GM18519 (cell line): ENCODE results near the gene SPRED2.

ENCODE experiments used
- ATAC-seq: cut with Tn5 transposase; IDR thresholded peaks from one replicate; pipeline ENCODE4 v1.9.1; 2021; ENCODE audit warnings: mild to moderate bottlenecking, moderate library complexity; ENCODE audit not compliant: unreplicated experiment, low FRiP score

The SPRED2 gene

DNA sequence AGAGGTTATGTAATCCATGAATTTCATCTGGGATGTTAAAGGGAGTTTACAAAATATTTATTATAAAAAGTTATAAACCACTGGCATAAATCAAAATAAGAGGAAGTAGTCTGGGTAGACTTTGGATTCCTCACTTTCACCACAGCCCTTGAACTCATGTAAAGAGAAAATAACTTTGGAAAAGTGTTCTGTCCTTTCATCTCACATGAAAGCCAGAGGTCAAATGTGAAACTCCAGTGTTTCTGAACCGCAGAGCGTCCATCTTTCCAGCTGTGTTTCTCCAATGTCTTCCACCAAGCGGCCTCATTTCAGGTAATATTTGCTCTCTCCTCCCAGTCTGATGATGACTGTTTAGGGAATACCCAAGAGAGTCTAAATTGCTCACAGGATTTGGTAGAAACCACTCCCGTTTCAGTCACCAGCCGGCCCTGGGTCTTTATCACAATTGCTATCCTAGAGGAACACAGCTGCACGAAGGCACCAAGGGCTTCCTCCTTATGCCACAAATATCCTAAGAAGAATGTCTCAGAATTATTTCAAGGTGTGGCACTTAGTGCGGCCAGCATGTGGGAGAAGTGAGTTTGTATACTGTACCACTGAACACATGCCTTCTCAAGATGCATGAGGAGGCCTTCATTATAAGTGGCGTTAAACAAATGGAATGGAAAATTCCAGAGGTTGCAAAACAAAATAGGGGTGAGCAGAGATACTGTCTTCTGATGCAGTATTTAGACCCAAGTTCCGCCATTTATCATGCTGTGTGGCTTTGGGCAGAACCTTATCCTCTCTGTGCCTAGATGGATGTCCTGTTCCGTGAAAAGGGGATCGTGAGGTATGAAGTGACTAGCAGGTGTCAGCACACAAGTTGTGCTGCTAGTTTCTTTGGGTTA, 140.9 kb downstream of the SPRED2 start:
- no peak for ATAC-seq

DNA sequence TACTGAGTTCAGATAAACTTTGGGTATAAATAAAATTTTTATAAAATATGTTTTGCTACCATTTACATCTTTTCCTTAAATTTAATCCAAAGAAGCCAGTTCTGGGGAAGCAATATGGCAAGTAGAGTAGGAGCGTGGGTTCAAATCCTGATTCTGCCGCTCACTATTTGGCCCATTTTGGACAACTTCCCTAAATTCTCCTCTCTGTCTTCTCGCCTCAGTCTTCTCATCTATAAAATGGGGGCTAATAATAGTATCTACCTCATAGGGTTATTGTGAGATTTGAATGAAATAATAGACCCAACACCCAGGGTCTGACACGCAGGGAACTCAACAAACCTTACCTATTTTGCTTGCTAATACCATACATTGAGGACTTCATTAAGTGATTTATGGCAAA, 145.0 kb downstream of the SPRED2 start:
- no peak for ATAC-seq

DNA sequence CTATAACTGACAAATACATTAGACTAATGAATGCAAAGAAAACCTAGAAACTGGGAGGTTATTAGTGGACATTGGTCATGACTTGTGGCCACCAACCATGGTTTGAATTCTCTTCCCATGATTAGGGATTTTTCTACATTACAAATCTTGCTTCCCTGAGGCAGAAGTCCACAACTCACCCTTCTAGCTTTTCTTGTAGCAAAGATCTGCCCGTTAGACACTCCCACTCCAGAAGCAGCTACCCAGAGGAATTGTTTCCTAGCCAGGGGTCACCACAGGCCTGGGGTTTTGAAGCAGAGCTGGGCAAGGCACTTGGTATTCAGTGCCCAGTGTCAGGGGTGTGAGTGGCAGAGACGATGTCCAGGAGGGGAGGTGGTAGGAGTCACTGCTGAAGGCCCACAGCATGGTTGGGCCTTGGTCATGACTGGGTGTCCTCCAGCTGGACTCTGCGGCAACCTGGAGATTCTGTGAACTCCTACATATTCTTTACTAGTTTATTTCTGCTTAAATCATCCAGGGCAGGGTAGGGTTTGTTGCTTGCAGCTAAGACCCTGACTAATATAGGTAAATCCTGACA, 149.8 kb downstream of the SPRED2 start:
- ATAC-seq: no peak

DNA sequence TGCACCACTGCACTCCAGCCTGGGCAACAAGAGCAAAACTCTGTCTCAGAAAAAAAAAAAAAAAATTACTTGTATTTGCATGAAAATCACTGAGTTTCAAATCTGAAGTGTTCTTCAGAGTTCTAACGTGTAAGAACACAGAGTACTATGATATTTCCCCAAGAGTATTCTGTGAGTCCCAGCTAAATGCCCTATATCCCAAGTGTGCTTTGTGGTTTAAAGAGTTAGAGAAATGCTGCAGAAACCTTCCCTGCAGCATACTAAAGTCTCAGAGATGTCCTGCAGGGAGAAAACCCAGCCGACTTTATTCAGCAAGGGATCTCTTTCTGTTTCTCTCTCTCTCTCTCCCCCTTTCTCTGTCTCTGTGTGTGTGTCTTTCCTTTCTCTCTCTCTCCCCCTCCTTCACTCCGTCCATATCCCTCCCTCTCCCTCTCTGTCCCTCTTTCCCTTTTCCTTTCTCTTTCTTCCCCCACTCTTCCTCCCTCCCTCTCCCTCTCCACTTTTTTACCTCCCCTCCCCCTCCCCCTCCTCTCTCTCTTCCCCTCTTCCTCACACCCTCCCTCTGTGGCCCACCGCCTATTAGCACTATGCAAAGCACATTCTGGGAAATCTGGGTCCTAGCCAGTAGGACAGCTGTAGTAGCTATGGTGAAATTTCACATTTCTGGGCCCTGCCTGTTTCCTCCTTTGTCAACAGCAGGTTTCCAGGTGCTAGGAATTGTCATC, 150.6 kb downstream of the SPRED2 start:
- ATAC-seq: no peak

DNA sequence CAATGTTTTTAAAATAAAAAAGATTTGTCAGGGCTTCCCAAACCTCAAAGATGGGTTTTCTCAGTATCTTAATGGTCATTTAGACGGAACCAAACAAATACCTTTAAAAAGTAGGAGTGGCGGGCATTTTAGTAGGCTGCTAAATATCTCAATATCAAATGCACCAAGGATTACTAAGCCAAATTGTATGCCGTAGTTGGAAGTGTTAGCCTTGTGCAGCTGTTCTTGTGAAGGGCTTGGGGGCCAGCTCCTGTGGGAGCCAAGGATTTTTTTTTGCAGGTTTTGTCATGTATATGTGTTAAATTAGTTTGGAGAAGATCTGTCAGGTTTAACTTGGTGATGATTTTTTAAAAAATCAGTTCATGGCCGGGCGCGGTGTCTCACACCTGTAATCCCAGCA, 152.6 kb downstream of the SPRED2 start:
- ATAC-seq: no peak

DNA sequence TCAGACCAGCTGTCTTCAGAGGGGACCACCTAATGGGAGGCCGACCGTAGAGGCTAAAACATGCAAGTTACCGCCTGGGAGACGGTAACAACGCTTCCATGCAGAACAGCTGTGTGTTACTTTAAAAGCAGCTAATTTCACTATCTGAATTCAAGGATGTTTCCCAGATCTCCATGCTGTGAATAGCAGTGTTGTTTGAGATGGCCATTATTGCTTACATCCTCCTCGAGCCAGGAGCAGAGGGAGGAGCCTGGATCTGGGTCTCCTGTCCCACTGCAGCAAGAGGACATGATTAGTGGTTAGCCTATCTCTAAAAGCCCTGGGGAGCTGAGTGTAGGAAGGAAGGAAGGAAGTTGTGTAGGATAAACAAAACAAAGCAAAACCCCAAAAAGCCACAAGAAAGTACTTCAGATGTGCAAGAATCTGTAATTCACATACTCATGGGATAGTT, 153.8 kb downstream of the SPRED2 start:
- no peak for ATAC-seq

DNA sequence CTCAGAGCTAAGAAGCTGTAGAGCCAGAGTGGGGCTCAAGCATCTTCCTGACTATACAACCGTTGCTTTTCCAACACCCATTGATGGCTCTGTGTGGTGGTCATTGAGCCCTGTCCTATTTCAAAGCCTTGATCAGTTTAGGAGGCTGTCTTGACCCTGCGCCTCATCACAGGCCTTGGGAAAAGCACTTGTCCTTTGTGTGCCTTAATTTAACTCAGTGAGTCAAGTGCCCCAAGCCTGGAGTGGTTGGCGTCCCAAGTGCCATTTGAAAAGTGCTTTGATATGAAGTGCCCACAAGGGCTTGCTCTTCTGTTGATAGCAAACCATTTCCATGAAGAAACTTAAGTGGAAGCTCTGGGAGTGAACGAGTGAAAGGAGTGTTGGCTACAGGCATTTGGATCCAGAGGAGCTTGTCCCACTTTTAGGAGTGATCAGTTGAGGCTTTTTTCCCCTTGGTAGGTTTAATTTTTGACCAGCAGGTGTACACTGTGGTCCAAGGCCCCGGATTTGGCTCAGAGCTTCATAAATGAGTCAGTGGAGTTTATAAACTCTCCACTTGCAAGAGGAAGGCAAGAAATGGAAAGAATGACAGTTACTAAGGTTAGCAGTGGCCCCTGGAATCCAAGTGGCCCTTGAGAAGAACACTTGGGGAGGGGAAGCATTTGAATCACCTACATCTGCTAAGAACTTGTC, 154.5 kb downstream of the SPRED2 start:
- no peak for ATAC-seq

DNA sequence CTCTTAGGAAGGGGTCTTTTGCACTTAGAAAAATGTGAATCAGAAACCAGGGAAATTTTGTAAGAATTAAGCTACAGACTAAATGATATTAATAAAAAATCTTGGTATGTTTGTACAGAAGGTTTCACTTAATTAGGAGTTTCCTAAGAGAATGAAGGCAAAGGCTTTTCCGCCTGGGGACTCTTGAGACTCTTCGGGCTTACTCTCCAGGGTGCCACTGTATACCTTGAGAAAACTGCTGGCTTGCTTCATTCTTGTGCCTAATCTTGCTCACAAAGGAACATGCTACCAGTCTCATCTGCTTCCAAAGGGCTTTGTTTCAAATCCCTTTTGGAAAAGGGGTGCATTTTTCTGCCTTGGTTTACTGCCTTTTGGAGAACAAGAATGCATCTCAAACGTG, 155.3 kb downstream of the SPRED2 start:
- ATAC-seq: no peak

DNA sequence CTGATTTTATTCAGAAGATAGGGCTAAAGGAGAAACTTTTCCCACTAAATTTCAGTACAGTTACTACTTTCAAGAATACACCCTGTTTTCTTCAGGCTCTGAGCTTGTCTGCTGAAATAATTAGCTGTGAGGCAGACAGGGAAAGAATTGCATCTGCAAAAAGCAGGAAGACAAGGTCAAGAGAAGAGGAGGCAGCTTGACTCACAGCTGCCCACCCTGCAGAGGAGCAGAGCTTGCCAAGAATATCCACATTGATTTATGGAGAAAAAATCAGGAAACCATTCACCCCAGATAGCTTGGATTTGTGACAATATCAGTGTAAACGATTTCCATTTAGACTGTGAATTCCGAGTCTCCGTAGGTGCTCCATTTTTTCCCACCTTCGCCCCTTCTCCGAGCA, 155.8 kb downstream of the SPRED2 start:
- ATAC-seq: no peak

DNA sequence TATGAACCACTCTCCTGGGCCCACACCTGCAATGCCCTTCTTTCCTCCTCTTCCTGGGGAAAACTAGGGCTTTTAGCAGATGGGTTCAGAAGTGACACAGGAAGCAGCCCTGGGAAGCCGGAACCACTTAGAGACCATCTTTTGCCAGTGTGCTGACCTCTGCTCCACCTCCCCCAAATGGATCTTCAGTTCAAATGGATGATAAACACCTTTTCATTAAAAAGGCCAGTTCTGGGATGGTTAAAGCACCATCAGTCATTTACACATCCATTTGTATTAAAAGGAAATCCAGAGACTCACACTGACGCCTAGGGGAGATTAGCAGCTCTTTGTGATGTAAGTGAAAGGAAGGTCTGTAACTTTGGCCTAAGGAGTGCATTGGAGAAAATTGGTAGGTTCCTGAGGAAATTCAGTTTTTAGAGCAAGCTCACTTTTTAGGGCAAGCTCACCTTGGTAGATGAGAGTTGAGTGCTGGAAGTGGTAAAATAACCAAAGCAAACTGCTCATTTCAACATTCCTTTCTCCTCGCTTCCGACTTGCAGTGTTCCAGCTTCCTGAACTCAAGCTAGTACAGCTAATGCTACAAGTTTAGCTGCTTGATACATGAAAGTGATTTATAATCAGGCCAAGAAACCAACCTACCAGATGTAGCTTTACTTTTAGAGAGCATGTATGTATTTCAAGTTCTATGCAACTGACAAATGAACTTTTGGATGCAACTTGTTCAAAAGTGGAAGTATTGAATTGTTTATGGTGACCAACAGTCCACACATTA, 157.1 kb downstream of the SPRED2 start:
- no peak for ATAC-seq

DNA sequence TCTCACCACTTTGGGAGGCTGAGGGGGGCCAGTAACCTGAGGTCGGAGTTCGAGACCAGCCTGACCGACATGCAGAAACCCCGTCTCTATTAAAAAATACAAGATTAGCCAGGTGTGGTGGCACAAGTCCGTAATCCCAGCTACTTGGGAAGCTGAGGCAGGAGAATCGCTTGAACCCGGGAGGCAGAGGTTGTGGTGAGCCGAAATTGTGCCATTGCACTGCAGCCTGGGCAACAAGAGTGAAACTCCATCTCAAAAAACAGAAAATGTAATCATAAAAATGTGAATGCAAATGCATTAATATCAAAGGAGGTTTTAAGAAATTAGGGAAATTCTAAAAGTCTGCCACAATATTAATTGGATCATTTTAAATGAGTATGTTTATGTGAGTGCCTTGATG, 159.1 kb downstream of the SPRED2 start:
- ATAC-seq: no peak

DNA sequence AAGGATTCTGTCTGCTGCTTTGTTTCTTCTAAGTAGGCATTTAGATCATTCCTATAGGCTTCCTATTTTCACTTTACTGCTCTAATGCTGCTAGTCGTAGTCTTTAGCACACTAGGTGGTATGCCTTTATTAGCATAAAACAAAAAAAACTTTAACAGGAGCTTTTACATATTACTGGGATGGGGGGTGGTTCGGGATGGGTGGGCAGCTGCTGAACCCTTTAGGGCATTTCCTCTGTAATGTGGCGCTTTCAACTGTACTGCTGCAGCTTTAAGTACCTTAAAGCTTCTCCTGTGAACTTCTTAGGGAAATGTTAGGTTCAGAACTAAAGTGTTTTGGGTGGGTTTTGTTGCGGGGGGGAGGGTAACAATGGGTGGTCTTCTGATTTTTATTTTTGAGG, 163.4 kb downstream of the SPRED2 start:
- ATAC-seq: no peak

DNA sequence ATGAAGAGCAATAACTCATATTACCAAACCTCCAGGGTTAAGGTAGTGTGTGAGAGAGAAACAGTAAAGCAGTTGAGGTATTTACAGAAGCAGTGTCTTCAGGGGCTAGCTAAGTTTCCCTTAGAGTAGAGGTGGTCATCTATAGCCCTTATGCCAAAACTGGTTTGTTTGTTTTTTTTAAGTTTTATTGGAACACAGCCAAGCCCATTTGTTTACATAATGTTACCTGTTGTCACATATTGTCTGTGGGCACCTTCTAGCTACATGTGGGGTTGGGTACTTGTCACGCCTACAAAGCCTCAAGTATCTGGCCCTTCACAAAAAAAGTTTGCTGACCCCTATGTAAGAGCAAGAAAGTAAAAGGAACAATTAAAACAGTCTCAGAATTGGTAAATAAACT, 165.4 kb downstream of the SPRED2 start:
- no peak for ATAC-seq

DNA sequence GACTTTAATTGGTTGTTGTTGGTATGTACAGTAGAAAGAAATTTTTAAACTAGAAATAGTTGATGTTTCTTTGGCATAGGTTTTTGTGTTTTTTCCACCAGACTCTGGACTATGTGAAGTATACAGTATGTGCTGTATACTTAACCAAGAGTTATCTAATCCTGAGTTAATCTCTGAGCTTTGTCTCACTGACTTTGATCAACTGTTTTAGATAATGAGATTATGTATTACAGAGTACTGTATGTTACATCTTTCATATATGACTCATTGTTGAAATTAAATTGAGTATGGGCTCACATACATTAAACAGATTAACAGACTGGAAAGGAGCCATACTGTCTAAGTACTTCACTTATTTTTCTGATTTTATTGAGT, 166.7 kb downstream of the SPRED2 start:
- no peak for ATAC-seq

DNA sequence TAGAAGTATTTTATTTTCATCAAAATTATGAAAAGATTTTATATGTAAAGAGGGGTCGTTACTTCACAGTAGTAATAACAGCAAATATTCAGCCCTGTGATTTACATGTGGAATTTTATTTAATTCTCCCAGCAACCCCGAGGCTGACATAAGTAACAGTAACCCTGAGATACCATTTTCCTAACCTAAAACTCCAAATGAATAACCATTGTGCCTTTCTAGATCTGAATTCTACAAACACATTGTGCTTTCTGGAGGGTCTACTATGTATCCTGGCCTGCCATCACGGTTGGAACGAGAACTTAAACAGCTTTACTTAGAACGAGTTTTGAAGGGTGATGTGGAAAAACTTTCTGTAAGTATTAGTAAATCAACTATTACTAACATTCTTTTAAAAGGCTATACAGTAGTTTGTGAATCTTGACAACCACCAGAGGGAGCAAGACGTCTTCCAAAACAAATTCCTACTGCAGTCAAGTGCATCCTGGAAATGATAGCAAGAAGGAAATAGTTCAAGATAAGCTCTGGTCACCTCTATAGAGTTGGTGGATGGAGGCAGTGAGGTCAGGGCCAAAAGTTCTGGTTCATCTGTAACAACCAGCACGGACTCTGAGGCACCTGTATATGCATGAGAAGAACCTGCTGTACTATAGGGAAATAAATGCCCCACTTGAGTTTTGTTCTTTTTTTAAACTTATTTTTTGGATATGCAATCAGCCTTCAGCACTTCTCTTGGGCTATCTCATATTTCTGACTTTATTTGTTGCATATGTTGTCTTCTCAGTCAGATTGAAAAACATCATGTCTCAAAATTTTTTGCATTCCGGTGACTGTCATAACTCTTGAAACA, 167.4 kb downstream of the SPRED2 start:
- no peak for ATAC-seq

DNA sequence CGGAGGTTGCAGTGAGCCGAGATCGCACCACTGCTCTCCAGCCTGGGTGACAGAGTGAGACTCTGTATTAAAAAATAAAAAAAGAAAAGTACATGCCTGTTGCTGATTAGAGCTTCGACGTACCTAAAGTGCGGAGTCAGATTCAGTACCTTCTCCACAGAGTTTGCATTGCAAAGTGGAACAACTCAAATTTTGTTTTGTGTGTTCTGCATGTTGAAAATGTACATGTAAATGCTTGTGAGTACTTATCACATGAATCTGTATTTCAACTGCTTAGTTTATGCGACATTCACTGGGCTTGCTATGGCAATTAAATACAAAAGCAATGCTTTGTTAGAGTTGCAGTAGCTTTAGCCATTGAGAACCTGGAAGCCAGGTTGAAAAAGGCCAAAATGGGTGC, 168.4 kb downstream of the SPRED2 start:
- ATAC-seq: no peak

DNA sequence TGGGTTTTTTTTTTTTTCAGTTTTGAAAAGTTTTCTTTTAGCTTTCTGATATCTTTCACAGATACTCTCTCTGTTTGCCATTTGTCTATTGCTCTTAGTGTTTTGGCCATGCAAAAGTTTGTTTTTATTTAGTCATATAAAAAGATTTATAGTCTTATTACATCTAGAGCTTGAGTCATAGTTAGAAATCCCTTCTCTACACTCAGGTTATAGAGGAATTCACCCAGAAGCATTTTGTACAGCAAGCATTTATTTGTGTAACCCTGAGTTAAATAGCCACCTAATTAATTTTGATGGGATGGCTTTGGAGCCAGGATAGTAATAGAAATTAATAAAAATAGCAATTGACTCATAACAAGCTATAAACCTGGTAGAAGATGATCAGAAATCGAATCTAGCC, 169.1 kb downstream of the SPRED2 start:
- ATAC-seq: no peak

DNA sequence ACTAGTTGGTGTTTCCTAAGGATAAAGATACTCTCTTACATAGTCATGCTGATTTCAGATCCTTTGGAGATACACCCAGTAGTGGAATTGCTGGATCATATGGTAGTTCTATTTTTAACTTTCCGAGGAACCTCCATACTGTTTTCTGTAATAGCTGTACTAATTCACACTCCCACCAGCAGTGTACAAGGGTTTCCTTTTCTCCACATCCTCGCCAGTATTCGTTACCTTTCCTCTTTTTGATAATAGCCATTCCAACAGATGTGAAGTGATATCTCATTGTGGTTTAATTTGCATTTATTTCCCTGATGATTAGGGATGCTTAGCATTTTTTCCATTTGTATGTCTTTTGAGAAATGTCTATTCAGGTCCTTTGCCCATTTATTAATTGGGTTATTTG, 170.7 kb downstream of the SPRED2 start:
- no peak for ATAC-seq
